ENCODE results near the gene RBM33. TPM values are rescaled to one million over a fixed set of nuclear protein-coding genes. Genes with fewer than 3 reads are reported as not detected.

The RBM33 gene
- total and polyA plus RNA-seq, 2 of the 4 experiments (the other 2 are of a cell fraction) = 7.3 to 10.8 TPM

DNA sequence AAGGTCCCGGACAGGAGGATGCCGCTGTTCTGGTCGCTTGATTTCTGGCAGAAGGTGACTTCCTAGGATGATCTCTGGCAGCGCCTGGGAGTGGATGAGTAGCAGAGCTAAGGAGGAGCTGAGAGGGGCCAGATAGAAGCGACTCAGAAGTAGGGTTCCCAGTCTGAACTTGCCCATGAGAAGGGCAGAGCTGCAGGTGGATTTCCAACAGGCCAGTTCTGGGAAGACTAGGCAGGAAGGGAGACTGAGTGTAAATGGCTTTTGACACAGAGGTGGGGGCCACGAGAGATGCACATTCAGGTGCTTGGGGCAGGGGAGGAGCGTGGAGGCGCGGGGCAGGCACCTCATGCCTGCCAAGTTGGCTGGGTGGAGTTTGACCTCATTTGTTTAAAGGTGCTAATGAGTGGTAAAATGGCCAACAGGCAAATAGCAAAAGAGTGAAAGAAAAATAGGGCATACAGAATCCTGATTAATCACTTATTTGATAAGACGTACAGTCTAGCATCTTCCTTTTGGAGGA lies 109.0 kb downstream of the RBM33 start:
- peaks cover 3% of the 10 kb centered on the region; the same call in 1 of the 2 replicates for H3K36me3 ChIP-seq (ENCODE audit: control insufficient read depth, insufficient read depth, low read length)
- no peak overlapping the region for H4K8ac ChIP-seq (ENCODE audit: low read depth in 2 of 2, low read length in 2 of 2)
- TF ChIP-seq MXI1 (IDR thresholded peaks at IDR 0.05; ENCODE audit: borderline replicate concordance, low read depth, low read length) (no peak), MAZ (IDR thresholded peaks at IDR 0.05; ENCODE audit: borderline replicate concordance, low read depth, low read length) (no peak), RFX5 (IDR thresholded peaks at IDR 0.05; ENCODE audit: low read depth, low read length) (no peak), POLR2A (IDR thresholded peaks at IDR 0.05; ENCODE audit: low read depth, low read length) (no peak), RCOR1 (IDR thresholded peaks at IDR 0.05; ENCODE audit: insufficient replicate concordance, low read length) (no peak), MAFK (IDR thresholded peaks at IDR 0.05; ENCODE audit: low read depth, low read length) (no peak), FOS (IDR thresholded peaks at IDR 0.05; ENCODE audit: low read depth, low read length) (no peak), BHLHE40 (IDR thresholded peaks at IDR 0.05; ENCODE audit: low read depth, low read length) (no peak)
- TF ChIP-seq, protein P1, sequence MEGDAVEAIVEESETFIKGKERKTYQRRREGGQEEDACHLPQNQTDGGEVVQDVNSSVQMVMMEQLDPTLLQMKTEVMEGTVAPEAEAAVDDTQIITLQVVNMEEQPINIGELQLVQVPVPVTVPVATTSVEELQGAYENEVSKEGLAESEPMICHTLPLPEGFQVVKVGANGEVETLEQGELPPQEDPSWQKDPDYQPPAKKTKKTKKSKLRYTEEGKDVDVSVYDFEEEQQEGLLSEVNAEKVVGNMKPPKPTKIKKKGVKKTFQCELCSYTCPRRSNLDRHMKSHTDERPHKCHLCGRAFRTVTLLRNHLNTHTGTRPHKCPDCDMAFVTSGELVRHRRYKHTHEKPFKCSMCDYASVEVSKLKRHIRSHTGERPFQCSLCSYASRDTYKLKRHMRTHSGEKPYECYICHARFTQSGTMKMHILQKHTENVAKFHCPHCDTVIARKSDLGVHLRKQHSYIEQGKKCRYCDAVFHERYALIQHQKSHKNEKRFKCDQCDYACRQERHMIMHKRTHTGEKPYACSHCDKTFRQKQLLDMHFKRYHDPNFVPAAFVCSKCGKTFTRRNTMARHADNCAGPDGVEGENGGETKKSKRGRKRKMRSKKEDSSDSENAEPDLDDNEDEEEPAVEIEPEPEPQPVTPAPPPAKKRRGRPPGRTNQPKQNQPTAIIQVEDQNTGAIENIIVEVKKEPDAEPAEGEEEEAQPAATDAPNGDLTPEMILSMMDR (conservative IDR thresholded peaks at IDR 0.05; ENCODE audit: low read depth, low read length) = no peak
- TF ChIP-seq, protein P2, sequence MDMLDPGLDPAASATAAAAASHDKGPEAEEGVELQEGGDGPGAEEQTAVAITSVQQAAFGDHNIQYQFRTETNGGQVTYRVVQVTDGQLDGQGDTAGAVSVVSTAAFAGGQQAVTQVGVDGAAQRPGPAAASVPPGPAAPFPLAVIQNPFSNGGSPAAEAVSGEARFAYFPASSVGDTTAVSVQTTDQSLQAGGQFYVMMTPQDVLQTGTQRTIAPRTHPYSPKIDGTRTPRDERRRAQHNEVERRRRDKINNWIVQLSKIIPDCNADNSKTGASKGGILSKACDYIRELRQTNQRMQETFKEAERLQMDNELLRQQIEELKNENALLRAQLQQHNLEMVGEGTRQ (IDR thresholded peaks at IDR 0.05; ENCODE audit: low read depth, low read length) = no peak
- no peak overlapping the region for H2BK20ac ChIP-seq (ENCODE audit: low read depth, low read length)
- no peak overlapping the region for H3K4ac ChIP-seq (ENCODE audit: low read depth, low read length)
- no peak overlapping the region for H2BK120ac ChIP-seq (ENCODE audit: low read depth, low read length)
- no peak overlapping the region for H3K14ac ChIP-seq (replicated peaks; ENCODE audit: low read depth, low read length)
- H3K27me3 ChIP-seq (ENCODE audit: control insufficient read depth, insufficient read depth, low read length) = no peaks in the 10 kb centered on the region
- H3K56ac ChIP-seq (ENCODE audit: extremely low read depth, insufficient read depth, low read length) = no peak overlapping the region
- in situ Hi-C loops (cut with MboI; ENCODE audit: low sequenced_read_pairs) = loop anchor here (10.0 to 25.0 kb wide), 2 partner anchors 149 to 366 kb away; no protein-coding TSS in a partner anchor
- DNase-seq (no peak), ATAC-seq (ENCODE audit: low read depth) (no peak)
- CTCF ChIA-PET = interaction anchor here (0.7 to 1.0 kb wide), 2 partner anchors 18 to 156 kb away, joined by 3 read pairs; no protein-coding TSS in a partner anchor
- H3K4me2 ChIP-seq (ENCODE audit: low read depth, low read length) = no peak overlapping the region
- no peak overlapping the region for H4K5ac ChIP-seq (ENCODE audit: low read depth, low read length)
- no peak overlapping the region for H3K23ac ChIP-seq (ENCODE audit: low read depth, low read length)
- WGBS, 2 experiments (ENCODE audit: extremely low coverage in 2 of 2, insufficient read length in 1 of 2) = 84% methylated on average over 4 of the region's 10 CpGs; no CpG with 5 or more reads in 1 of the 2 experiments
- H3K4me3 ChIP-seq (ENCODE audit: insufficient read depth, low read depth, low read length) = no peak overlapping the region
- no peak overlapping the region for H3K9ac ChIP-seq (ENCODE audit: low read depth, low read length)
- peaks cover 23 to 61% of the 10 kb centered on the region in 2 experiments for H3K79me1 ChIP-seq (ENCODE audit: low read depth in 1 of 2, low read length in 2 of 2)
- H3K9me1 ChIP-seq (ENCODE audit: insufficient read depth, low read length) = peaks cover 16% of the 10 kb centered on the region; the same call in 1 of the 2 replicates
- dilution Hi-C loops (cut with HindIII; ENCODE audit: low sequenced_read_pairs, unreplicated experiment) = no loop called here
- intact Hi-C loops (cut with micrococcal nuclease) = no loop called here
- H3K27ac ChIP-seq (ENCODE audit: insufficient read depth, low read length) = no peak overlapping the region
- BruUV-seq (replicated peaks) = no TSS peak
- H2BK5ac ChIP-seq (ENCODE audit: low read depth, low read length, poor library complexity, severe bottlenecking) = no peak overlapping the region
- no peak overlapping the region for H2BK15ac ChIP-seq (ENCODE audit: low read depth, low read length)
- no peak overlapping the region for H4K91ac ChIP-seq (ENCODE audit: insufficient read depth, low read depth, low read length)
- 0 out of 2 replicates have a peak, but pooled peaks cover 2% of the 10 kb centered on the region for H3K4me1 ChIP-seq (ENCODE audit: control insufficient read depth, insufficient read depth, low read length)
- no peak overlapping the region for H3K18ac ChIP-seq (ENCODE audit: low read depth, low read length)
- H2AK9ac ChIP-seq (replicated peaks; ENCODE audit: low read depth, low read length, poor library complexity) = no peak overlapping the region
- no peaks in the 10 kb centered on the region for H3K9me3 ChIP-seq (ENCODE audit: control insufficient read depth, insufficient read depth, low read length)
- POLR2A ChIA-PET (ENCODE audit: unreplicated experiment) = no interaction called here
- H2AFZ ChIP-seq (replicated peaks; ENCODE audit: low read length, poor library complexity) = no peak overlapping the region
- H4K20me1 ChIP-seq (ENCODE audit: insufficient read depth, low read length) = peaks cover 48% of the 10 kb centered on the region
- no peak overlapping the region for H2AK5ac ChIP-seq (ENCODE audit: low read depth, low read length)
